Rectal smooth muscle tissue (tissue), 1 donor: ENCODE data around the gene JAK1.
"Not testable (repeated sequence)": the region's sequence is repeated elsewhere in the genome, so short reads cannot be mapped to it uniquely, and the experiment has no call there.

ENCODE experiments used
- H3K27ac ChIP-seq: one replicate; pipeline ENCODE4 v1.7.0; 2013; ENCODE audit warnings: low read depth, low read length, inconsistent platforms
- H3K27me3 ChIP-seq: one replicate; pipeline ENCODE4 v1.7.0; 2013; ENCODE audit warnings: low read length; ENCODE audit not compliant: control insufficient read depth, insufficient read depth
- H3K36me3 ChIP-seq: one replicate; pipeline ENCODE4 v1.7.0; 2013; ENCODE audit warnings: low read length; ENCODE audit not compliant: control insufficient read depth, insufficient read depth
- H3K4me1 ChIP-seq: one replicate; pipeline ENCODE4 v1.7.0; 2013; ENCODE audit warnings: low read length; ENCODE audit not compliant: control insufficient read depth, insufficient read depth
- H3K4me3 ChIP-seq: one replicate; pipeline ENCODE4 v1.7.0; 2013; ENCODE audit warnings: low read length
- H3K9ac ChIP-seq: one replicate; pipeline ENCODE4 v1.7.0; 2013; ENCODE audit warnings: low read length

JAK1 gene

DNA sequence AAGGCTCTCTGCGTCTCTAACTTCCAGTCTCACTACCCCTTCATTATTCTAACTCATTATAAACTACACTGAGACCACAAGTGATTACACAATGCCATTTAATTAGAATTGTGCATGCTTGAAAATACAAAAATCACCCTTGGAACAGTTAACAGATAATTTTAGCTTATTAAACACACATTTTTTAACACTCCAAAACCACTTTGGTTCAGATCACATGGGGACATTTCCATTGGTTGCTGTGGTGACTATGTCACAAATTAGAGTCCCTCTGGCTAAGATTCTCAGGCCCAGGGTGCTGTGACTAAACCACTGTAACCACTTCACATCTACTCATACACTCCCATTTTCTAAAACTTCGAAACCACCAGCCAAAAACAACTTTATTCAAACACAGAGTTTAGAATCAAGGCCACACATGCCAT lies 43.0 kb downstream of the JAK1 start:
- no peaks in the 10 kb centered on the region for H3K36me3 ChIP-seq
- H3K4me3 ChIP-seq = no peak overlapping the region
- no peak overlapping the region for H3K27ac ChIP-seq
- H3K4me1 ChIP-seq = peaks cover 4% of the 10 kb centered on the region
- H3K27me3 ChIP-seq = no peaks in the 10 kb centered on the region
- no peak overlapping the region for H3K9ac ChIP-seq

DNA sequence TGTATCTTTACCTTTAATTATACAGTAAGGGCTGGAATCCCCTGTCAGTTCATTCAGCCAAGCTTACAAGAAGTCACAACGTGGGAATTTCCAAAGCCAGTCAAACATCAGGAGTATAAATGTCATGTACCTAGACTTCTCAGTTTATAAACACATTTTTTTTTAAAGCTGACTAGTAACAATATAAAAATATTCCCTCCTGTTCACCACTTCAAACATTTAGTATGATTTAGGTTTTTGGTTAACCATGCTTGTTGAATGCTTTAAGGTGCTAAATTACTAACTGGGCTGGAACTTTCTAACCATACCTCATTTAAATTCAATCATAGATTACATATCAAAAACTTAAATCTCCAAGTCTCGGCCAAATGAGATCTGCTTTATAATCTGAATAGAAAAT lies 44.0 kb downstream of the JAK1 start:
- Histone ChIP-seq H3K9ac (no peak overlapping the region), H3K4me3 (no peak overlapping the region), H3K27ac (no peak overlapping the region), H3K27me3 (no peaks in the 10 kb centered on the region), H3K36me3 (no peaks in the 10 kb centered on the region), H3K4me1 (peaks cover 11% of the 10 kb centered on the region)

DNA sequence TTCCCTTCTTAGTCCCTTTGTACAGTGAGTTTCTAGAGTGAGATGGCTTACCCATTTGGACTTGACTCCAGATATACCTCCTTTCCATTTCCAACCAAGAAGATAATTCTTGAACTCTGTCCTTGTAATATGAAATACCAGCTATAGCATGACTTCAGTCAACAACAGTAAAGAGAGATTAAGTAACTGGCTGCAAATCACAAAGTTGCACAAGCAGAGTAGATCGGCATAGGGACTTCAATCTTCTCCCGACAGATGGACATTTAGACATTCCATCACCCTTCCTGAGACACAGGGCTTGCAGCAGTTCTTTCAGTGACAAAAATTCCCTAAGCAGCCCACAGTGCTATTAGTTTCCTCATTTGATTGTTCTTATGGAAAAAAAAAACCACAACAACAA lies 44.6 kb downstream of the JAK1 start:
- H3K4me3 ChIP-seq = no peak overlapping the region
- no peak overlapping the region for H3K9ac ChIP-seq
- H3K27ac ChIP-seq = no peak overlapping the region
- no peaks in the 10 kb centered on the region for H3K27me3 ChIP-seq
- peaks cover 11% of the 10 kb centered on the region for H3K4me1 ChIP-seq
- no peaks in the 10 kb centered on the region for H3K36me3 ChIP-seq

DNA sequence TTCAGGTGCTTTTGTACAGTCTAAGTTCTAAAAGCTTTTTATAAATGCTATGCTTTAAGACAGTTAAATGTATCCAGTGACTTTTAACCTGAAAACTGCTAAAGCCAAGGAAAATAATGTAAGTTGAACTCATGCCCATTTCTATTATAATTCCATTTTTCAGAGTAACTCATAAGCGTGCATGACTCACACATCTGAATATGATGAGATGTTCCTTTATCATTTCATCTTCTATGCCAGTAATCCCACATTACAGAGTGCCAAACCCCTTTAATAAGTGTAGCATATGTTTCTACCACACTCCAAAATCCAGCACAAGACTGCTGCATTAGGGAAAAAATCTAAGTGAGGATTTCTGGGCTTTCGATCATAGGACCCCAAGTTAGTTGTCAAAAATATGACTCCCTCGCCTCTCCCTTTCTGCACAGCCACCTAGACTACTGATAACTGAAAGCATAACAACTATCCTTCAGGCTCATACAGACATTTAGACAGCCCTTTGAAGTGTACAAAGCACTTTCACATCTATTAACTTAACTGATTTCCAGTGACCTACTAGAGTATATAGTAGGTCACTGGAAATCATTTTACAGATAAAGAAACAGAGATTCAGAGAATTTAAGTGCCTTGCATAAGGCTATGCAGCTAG lies 45.3 kb downstream of the JAK1 start:
- H3K27ac ChIP-seq = no peak overlapping the region
- H3K36me3 ChIP-seq = no peaks in the 10 kb centered on the region
- H3K4me1 ChIP-seq = peaks cover 11% of the 10 kb centered on the region
- no peak overlapping the region for H3K9ac ChIP-seq
- H3K4me3 ChIP-seq = no peak overlapping the region
- H3K27me3 ChIP-seq = no peaks in the 10 kb centered on the region

DNA sequence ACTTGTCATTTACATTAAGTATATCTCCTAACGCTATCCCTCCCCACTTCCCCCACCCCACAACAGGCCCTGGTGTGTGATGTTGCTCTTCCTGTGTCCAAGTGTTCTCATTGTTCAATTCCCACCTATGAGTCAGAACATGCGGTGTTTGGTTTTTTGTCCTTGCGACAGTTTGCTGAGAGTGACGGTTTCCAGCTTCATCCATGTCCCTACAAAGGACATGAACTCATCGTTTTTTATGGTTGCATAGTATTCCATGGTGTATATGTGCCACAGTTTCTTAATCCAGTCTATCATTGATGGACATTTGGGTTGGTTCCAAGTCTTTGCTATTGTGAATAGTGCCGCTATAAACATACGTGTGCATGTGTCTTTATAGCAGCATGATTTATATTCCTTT lies 47.2 kb downstream of the JAK1 start:
- peaks cover 12% of the 10 kb centered on the region for H3K4me1 ChIP-seq
- not testable (repeated sequence) for H3K27ac ChIP-seq, H3K9ac ChIP-seq

DNA sequence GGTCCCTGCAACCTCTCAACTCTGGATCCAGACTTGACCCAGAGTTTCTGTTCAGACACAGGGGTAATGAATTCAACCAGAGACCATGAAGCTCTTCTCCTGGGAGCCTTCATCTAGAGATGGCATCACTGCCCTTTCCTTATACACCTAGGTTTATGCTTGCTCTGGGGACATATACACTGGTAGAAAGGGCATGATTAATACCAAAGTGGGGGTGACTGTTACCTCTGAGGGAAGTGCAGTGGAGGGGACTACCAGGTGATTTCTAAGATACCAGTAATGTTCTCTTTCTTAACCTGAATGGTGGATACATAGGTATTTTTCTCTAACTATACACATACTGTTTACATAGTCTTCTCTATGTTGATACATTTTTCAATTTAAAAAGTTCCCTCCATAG lies 48.4 kb downstream of the JAK1 start:
- no peaks in the 10 kb centered on the region for H3K27me3 ChIP-seq
- no peak overlapping the region for H3K27ac ChIP-seq
- peaks cover 16% of the 10 kb centered on the region for H3K4me1 ChIP-seq
- no peaks in the 10 kb centered on the region for H3K36me3 ChIP-seq
- H3K9ac ChIP-seq = no peak overlapping the region
- no peak overlapping the region for H3K4me3 ChIP-seq

More for the DNA sequence above, 47.2 kb downstream of the JAK1 start:
- H3K27me3 ChIP-seq, H3K36me3 ChIP-seq, H3K4me3 ChIP-seq: not testable (repeated sequence)

DNA sequence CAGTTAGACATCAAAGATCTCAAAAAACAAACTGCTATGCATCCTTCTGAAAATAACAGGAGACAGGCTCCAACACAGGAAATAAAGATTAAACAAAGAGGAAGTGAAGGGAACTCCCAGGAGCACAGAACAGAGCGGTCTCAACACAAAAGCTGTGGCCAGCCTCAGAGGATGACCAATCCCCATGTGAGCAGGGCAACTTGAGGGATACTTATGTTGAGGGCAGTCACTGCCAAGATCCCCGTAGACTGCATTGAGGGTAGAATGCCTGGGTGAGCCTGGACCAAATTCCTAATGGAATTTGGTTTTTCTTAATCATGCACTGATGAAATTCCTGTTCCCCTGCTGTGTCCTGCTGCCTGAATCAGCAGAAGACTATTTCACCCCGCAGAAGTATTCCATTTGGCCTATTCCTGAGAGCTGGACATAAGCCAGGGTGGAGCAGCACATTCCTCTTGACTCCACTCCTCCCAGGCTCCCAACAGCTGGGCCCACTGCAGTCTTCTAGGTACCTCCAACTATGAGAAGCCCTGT lies 49.0 kb downstream of the JAK1 start:
- no peak overlapping the region for H3K9ac ChIP-seq
- peaks cover 16% of the 10 kb centered on the region for H3K4me1 ChIP-seq
- H3K27ac ChIP-seq = no peak overlapping the region
- no peaks in the 10 kb centered on the region for H3K27me3 ChIP-seq
- no peak overlapping the region for H3K4me3 ChIP-seq
- H3K36me3 ChIP-seq = no peaks in the 10 kb centered on the region

DNA sequence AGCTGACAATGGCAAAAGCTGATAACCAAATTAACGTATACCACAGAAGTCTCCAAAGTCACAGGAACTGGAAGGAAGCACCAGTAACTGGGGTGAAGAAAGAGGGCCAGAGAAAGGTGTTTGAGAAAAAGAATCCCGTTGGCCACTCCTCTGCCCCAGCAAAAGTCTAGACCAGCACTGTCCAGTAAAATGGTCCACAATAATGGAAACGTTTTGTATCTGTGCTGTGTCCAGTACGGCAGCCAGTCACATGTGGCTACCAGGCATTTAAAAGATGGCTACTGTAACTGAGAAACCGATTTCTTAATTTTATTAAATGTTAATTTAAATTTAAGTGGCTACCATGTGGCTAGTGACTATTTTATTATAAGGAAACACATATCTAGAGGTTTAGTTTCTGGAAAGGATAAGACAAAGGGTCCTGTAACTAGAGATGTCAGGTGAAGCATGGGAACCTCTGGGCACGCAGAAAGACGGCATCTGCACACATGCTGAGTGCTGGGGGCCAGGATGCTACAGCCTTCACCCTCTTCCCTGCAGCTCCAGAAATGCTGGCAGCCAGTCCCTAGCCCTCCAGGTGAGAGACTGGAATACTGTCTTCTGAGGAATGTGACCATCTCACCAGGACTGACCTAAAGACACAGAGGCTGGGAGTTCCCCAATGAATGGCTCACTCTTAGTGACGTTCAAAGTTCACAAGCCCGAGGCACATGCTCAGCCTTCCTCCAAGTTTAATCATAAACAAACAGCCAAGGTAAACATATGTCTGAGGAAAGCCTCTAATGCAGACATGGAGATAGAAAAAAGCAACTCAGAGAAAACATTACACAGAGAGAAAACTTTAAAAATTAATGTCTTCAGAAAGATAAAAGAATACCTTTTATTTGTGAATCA lies 50.7 kb downstream of the JAK1 start:
- no peak overlapping the region for H3K27ac ChIP-seq
- no peak overlapping the region for H3K4me3 ChIP-seq
- H3K27me3 ChIP-seq = no peaks in the 10 kb centered on the region
- no peak overlapping the region for H3K9ac ChIP-seq
- H3K36me3 ChIP-seq = no peaks in the 10 kb centered on the region
- H3K4me1 ChIP-seq = peaks cover 19% of the 10 kb centered on the region

DNA sequence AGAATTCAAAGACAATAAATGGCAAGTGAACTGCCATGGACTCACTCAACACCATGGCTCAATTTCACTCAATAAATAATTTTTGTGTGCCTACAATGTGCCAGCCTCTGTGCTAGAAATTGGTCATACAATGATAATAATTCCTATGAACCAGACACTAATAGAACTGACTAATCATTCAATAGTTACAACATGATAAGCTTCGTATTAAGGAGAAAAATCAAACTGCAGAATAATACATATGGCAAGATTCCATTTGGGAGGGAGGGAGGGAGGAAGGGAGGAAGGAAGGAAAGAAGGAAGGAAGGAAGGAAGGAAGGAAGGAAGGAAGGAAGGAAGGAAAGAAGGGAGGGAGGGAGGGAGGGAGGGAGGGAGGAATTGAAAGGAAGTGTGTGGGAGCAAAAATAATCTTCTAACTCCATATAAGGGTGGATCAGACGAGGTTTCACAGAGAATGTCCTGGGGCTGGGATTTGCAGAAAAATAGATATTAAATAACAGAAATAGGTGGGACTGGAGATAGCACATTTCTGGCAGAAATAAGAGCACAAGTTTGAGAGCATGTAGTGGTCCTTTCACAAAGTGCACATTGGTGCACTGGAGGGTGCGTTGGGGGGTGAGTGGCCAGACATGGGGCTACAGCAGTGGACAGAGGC lies 52.9 kb downstream of the JAK1 start:
- Histone ChIP-seq H3K27ac (no peak overlapping the region), H3K4me1 (peaks cover 19% of the 10 kb centered on the region), H3K9ac (no peak overlapping the region), H3K27me3 (no peaks in the 10 kb centered on the region), H3K4me3 (no peak overlapping the region), H3K36me3 (no peaks in the 10 kb centered on the region)

DNA sequence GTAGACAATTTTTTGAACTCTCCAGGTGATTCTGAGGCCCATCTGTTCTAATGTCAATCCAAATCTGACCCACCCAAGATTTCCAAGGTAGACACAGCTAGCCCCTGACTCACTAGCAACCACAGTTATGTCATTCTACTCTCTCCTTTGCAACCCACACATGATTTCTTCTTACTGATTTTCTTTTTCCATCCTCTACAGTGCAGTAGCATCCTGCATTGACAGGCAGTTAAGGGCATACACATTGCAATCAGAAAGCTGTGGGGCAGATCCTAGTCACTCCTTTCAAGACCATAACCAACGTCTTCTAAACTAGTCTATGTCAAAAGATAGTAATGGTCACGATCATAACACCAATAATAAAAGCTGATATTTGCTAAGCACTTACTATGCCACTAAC lies 54.2 kb downstream of the JAK1 start:
- H3K4me1 ChIP-seq = peaks cover 12% of the 10 kb centered on the region
- no peak overlapping the region for H3K9ac ChIP-seq
- no peaks in the 10 kb centered on the region for H3K36me3 ChIP-seq
- no peak overlapping the region for H3K4me3 ChIP-seq
- H3K27ac ChIP-seq = no peak overlapping the region
- no peaks in the 10 kb centered on the region for H3K27me3 ChIP-seq

DNA sequence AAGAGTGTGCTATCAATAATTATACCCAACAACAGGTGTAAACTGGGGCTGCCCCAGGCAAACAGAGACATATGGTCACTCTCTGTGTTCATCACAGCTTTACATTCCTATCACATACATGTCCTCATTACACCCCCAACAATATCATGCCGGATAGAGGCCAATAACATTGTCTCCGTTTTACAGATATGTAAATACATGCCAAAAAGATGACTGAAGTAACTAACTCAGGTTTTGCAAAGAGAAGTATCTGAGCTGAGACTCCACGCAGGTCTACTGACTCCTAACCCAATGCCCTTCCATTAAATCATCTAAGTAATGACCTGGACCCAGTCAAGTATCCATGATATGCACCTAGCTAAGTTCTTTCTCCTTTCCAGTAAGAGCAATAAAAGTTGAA lies 55.0 kb downstream of the JAK1 start:
- Histone ChIP-seq H3K4me3 (no peak overlapping the region), H3K27ac (no peak overlapping the region), H3K27me3 (no peaks in the 10 kb centered on the region), H3K9ac (no peak overlapping the region), H3K36me3 (no peaks in the 10 kb centered on the region), H3K4me1 (peaks cover 12% of the 10 kb centered on the region)

DNA sequence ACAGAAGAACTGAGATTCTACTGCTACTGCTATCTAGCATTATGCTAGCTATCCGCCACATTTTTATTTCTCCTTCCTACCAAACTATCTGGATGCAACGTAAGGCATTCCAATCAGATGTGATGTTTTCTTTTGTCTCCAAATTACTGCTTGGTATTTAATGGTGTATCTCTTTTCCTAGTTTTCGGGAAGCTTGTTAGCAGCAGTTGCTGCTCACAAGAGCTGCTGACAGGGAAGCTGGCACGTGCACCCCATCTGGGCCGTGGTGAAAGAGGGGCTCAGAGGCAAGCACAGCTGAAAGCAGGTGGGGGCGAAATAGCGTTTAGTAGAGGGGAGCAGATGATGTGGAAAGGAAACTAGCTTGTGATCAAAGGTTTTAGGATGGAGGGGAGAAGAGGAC lies 57.3 kb downstream of the JAK1 start:
- peaks cover 10% of the 10 kb centered on the region for H3K4me1 ChIP-seq
- H3K9ac ChIP-seq = no peak overlapping the region
- H3K27me3 ChIP-seq = no peaks in the 10 kb centered on the region
- H3K4me3 ChIP-seq = no peak overlapping the region
- no peaks in the 10 kb centered on the region for H3K36me3 ChIP-seq
- H3K27ac ChIP-seq = no peak overlapping the region
